ENCODE measurements around the gene CGB1. TPM values are rescaled to one million over a fixed set of nuclear protein-coding genes. Genes with fewer than 3 reads are reported as not detected.

Gene CGB1
- total and polyA plus RNA-seq, 2 of the 13 experiments (the other 11 are each of a cell fraction or from before 2014, with no cell fraction given), result not detected

- no peak for TF ChIP-seq HHEX (CRISPR knock-in tag; IDR thresholded peaks at IDR 0.05)
- no peak for TF ChIP-seq ZNF704 (CRISPR knock-in tag; IDR thresholded peaks at IDR 0.05; ENCODE audit: borderline replicate concordance)
- TF ChIP-seq ZNF792 (CRISPR knock-in tag; IDR thresholded peaks at IDR 0.05), result peak; percentile 67; the same call in 1 of the 2 replicates
- TF ChIP-seq, protein P1, sequence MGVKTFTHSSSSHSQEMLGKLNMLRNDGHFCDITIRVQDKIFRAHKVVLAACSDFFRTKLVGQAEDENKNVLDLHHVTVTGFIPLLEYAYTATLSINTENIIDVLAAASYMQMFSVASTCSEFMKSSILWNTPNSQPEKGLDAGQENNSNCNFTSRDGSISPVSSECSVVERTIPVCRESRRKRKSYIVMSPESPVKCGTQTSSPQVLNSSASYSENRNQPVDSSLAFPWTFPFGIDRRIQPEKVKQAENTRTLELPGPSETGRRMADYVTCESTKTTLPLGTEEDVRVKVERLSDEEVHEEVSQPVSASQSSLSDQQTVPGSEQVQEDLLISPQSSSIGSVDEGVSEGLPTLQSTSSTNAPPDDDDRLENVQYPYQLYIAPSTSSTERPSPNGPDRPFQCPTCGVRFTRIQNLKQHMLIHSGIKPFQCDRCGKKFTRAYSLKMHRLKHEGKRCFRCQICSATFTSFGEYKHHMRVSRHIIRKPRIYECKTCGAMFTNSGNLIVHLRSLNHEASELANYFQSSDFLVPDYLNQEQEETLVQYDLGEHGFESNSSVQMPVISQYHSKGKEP (CRISPR knock-in tag; IDR thresholded peaks at IDR 0.05), result 0 out of 2 replicates have a peak, but pooled peaks have one; percentile 69
- no peak for TF ChIP-seq KDM6A (CRISPR knock-in tag; IDR thresholded peaks at IDR 0.05; ENCODE audit: low read depth)
- TF ChIP-seq TEAD2 (CRISPR knock-in tag; IDR thresholded peaks at IDR 0.05), result peak; percentile 33; the same call in 1 of the 2 replicates
- peak; percentile 73; the same call in 1 of the 2 replicates for TF ChIP-seq NRL (CRISPR knock-in tag; IDR thresholded peaks at IDR 0.05; ENCODE audit: borderline replicate concordance)
- no peak for TF ChIP-seq EHMT2 (IDR thresholded peaks at IDR 0.05; ENCODE audit: borderline replicate concordance, low read depth, low read length)
- TF ChIP-seq ZNF234 (CRISPR knock-in tag; conservative IDR thresholded peaks at IDR 0.05), result no peak
- TF ChIP-seq ELF3 (CRISPR knock-in tag; IDR thresholded peaks at IDR 0.05), result peak; percentile 43; the same call in 1 of the 2 replicates
- TF ChIP-seq ATF6 (CRISPR knock-in tag; conservative IDR thresholded peaks at IDR 0.05), result no peak
- peak; percentile 84; the same call in 1 of the 2 replicates for TF ChIP-seq ZNF724P (CRISPR knock-in tag; IDR thresholded peaks at IDR 0.05; ENCODE audit: borderline replicate concordance)
- TF ChIP-seq, protein P2, sequence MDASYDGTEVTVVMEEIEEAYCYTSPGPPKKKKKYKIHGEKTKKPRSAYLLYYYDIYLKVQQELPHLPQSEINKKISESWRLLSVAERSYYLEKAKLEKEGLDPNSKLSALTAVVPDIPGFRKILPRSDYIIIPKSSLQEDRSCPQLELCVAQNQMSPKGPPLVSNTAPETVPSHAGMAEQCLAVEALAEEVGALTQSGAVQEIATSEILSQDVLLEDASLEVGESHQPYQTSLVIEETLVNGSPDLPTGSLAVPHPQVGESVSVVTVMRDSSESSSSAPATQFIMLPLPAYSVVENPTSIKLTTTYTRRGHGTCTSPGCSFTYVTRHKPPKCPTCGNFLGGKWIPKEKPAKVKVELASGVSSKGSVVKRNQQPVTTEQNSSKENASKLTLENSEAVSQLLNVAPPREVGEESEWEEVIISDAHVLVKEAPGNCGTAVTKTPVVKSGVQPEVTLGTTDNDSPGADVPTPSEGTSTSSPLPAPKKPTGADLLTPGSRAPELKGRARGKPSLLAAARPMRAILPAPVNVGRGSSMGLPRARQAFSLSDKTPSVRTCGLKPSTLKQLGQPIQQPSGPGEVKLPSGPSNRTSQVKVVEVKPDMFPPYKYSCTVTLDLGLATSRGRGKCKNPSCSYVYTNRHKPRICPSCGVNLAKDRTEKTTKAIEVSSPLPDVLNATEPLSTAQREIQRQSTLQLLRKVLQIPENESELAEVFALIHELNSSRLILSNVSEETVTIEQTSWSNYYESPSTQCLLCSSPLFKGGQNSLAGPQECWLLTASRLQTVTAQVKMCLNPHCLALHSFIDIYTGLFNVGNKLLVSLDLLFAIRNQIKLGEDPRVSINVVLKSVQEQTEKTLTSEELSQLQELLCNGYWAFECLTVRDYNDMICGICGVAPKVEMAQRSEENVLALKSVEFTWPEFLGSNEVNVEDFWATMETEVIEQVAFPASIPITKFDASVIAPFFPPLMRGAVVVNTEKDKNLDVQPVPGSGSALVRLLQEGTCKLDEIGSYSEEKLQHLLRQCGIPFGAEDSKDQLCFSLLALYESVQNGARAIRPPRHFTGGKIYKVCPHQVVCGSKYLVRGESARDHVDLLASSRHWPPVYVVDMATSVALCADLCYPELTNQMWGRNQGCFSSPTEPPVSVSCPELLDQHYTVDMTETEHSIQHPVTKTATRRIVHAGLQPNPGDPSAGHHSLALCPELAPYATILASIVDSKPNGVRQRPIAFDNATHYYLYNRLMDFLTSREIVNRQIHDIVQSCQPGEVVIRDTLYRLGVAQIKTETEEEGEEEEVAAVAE (CRISPR knock-in tag; IDR thresholded peaks at IDR 0.05; ENCODE audit: borderline replicate concordance), result peak; percentile 74
- TF ChIP-seq FOXJ3 (CRISPR knock-in tag; IDR thresholded peaks at IDR 0.05; ENCODE audit: borderline replicate concordance), result peak; percentile 67
- peak; percentile 93 for TF ChIP-seq RBM39 (IDR thresholded peaks at IDR 0.05; ENCODE audit: low read depth, low read length, poor library complexity, severe bottlenecking)
- TF ChIP-seq ZNF790 (CRISPR knock-in tag; IDR thresholded peaks at IDR 0.05; ENCODE audit: borderline replicate concordance), result peak; percentile 90; the same call in 1 of the 2 replicates
- TF ChIP-seq NPAS2 (CRISPR knock-in tag; IDR thresholded peaks at IDR 0.05; ENCODE audit: borderline replicate concordance), result no peak
- TF ChIP-seq ZFAT (CRISPR knock-in tag; conservative IDR thresholded peaks at IDR 0.05), result peak; percentile 83; the same call in 1 of the 2 replicates
- peak; percentile 100 for TF ChIP-seq RBFOX2 (IDR thresholded peaks at IDR 0.05; ENCODE audit: low read depth, low read length)
- TF ChIP-seq ZNF207 (IDR thresholded peaks at IDR 0.05; ENCODE audit: borderline replicate concordance), result no peak
Observed at GRCh38 chr19:49085020-49085867, 48.5 kb upstream of the CGB1 start, which contains the start of gene SNRNP70 (continued).
